HCT116 (cell line): ENCODE data around the gene ELF3.

Experiments
- CEBPB ChIP-seq: IDR thresholded peaks from 2 replicates; pipeline ENCODE4 v1.6.1; 2012; ENCODE audit warnings: low read depth
- CTCF ChIP-seq, 3 experiments: fragments of 200-600 bp in 1 of 3; sonication (generic) in 1 of 3; IDR thresholded peaks in 2 of 3; conservative IDR thresholded peaks in 1 of 3; 2 replicates each; pipeline ENCODE4 v1.5.1; 2012 to 2017; ENCODE audit warnings: low read depth in 2 of 3, low read length in 2 of 3, antibody characterized with exemption in 1 of 3, borderline replicate concordance in 1 of 3, control low read depth in 1 of 3, mild to moderate bottlenecking in 1 of 3, mixed read lengths in 1 of 3, mixed run types in 1 of 3, moderate library complexity in 1 of 3; ENCODE audit not compliant: insufficient read depth in 1 of 3
- EZH2 ChIP-seq: fragments of 200-600 bp; sonication (generic); IDR thresholded peaks from 2 replicates; pipeline ENCODE4 v1.6.1; 2017; ENCODE audit warnings: antibody characterized with exemption, mixed run types
- EZH2phosphoT487 ChIP-seq: fragments of 200-600 bp; IDR thresholded peaks from 2 replicates; pipeline ENCODE4 v1.6.1; 2018; ENCODE audit warnings: antibody characterized with exemption, borderline replicate concordance
- POLR2A ChIP-seq: IDR thresholded peaks from 2 replicates; pipeline ENCODE4 v1.7.0; 2011; ENCODE audit warnings: borderline replicate concordance; ENCODE audit not compliant: insufficient read depth, insufficient read length; ENCODE audit errors: extremely low read depth
- POLR2AphosphoS5 ChIP-seq: IDR thresholded peaks from 2 replicates; pipeline ENCODE4 v1.6.1; 2011; ENCODE audit warnings: mild to moderate bottlenecking, low read depth, low read length, moderate library complexity
- REST ChIP-seq: IDR thresholded peaks from 2 replicates; pipeline ENCODE4 v1.6.1; 2012; ENCODE audit warnings: low read depth
- SIN3A ChIP-seq: IDR thresholded peaks from 2 replicates; pipeline ENCODE4 v1.6.1; 2012; ENCODE audit warnings: low read depth
- SP1 ChIP-seq: IDR thresholded peaks from 2 replicates; pipeline ENCODE4 v1.6.1; 2012; ENCODE audit warnings: low read depth
- YY1 ChIP-seq: IDR thresholded peaks from 2 replicates; pipeline ENCODE4 v1.6.1; 2011; ENCODE audit warnings: low read length, low read depth, moderate library complexity, mild to moderate bottlenecking; ENCODE audit not compliant: insufficient replicate concordance; ENCODE audit errors: extremely low read depth
- ZBTB33 ChIP-seq: IDR thresholded peaks from 2 replicates; pipeline ENCODE4 v1.6.1; 2011; ENCODE audit warnings: mild to moderate bottlenecking, low read length, moderate library complexity; ENCODE audit not compliant: insufficient replicate concordance; ENCODE audit errors: extremely low read depth
- ZNF274 ChIP-seq: fragments of 200-500 bp; sonication (Bioruptor generic); IDR thresholded peaks from 2 replicates; pipeline ENCODE4 v1.6.1; 2014; ENCODE audit warnings: mild to moderate bottlenecking, low read depth, low read length, inconsistent platforms

GRCh38 chr1:202037706-202038296 is 27.4 kb downstream of the ELF3 start:
- no peak for TF ChIP-seq CTCF (IDR thresholded peaks at IDR 0.05 in 2 of 3, conservative IDR thresholded peaks at IDR 0.05 in 1 of 3; ENCODE audit: borderline replicate concordance in 1 of 3, insufficient read depth in 1 of 3, low read depth in 2 of 3, low read length in 2 of 3)
- no peak for TF ChIP-seq ZBTB33
- TF ChIP-seq POLR2A: no peak
- TF ChIP-seq POLR2AphosphoS5: no peak
- no peak for TF ChIP-seq EZH2
- no peak for TF ChIP-seq EZH2phosphoT487
- no peak for TF ChIP-seq YY1
- TF ChIP-seq SP1: no peak
- no peak for TF ChIP-seq ZNF274
- TF ChIP-seq SIN3A: no peak
- no peak for TF ChIP-seq REST
- no peak for TF ChIP-seq CEBPB
